Lung (tissue), 12 donors: ENCODE results near the gene TRPM4. TPM values are rescaled to one million over a fixed set of nuclear protein-coding genes. Genes with fewer than 3 reads are reported as not detected.
A peak's percentile ranks its signal among the peaks of the same experiment; 100 is the strongest.
"Not testable (repeated sequence)": the region's sequence is repeated elsewhere in the genome, so short reads cannot be mapped to it uniquely, and the experiment has no call there.

Source experiments
- ATAC-seq: fragments of 200-7000 bp; cut with Tn5 transposase; one replicate; pipeline ENCODE4 v1.9.1; 2020; ENCODE audit warnings: moderate number of reproducible peaks; ENCODE audit not compliant: insufficient read depth, low FRiP score
- DNase-seq, 3 donors: peaks; one replicate each; pipeline ENCODE4 v3.0.0-alpha.2; 2013 to 2017
- H3K27ac ChIP-seq, 2 donors: one replicate each; pipeline ENCODE4 v1.5.1; 2013; ENCODE audit warnings: mild to moderate bottlenecking in 2 of 2, moderate library complexity in 2 of 2, control low read depth in 1 of 2, inconsistent platforms in 1 of 2, low read depth in 1 of 2, low read length in 1 of 2
- H3K27me3 ChIP-seq, 3 donors: one replicate each; pipeline ENCODE4 v1.5.1; 2013; ENCODE audit warnings: low read length in 2 of 3; ENCODE audit not compliant: control insufficient read depth in 3 of 3, insufficient read depth in 3 of 3
- H3K36me3 ChIP-seq, 4 donors: one replicate each; pipeline ENCODE4 v1.5.1; 2013; ENCODE audit warnings: low read length in 4 of 4, mild to moderate bottlenecking in 1 of 4, moderate library complexity in 1 of 4; ENCODE audit not compliant: control insufficient read depth in 4 of 4, insufficient read depth in 4 of 4
- H3K4me1 ChIP-seq, 5 donors: one replicate each; pipeline ENCODE4 v1.5.1; 2013; ENCODE audit warnings: low read length in 5 of 5, mild to moderate bottlenecking in 2 of 5, moderate library complexity in 1 of 5; ENCODE audit not compliant: control insufficient read depth in 5 of 5, insufficient read depth in 5 of 5
- H3K4me3 ChIP-seq: one replicate; pipeline ENCODE4 v1.5.1; 2013; ENCODE audit warnings: mild to moderate bottlenecking, control low read depth, moderate library complexity
- H3K9ac ChIP-seq, 2 donors: one replicate each; pipeline ENCODE4 v1.5.1; 2013; ENCODE audit warnings: low read length in 2 of 2, control low read depth in 1 of 2; ENCODE audit not compliant: insufficient read depth in 1 of 2
- H3K9me3 ChIP-seq, 4 donors: one replicate each; pipeline ENCODE4 v1.5.1; 2013; ENCODE audit warnings: low read length in 3 of 4, mild to moderate bottlenecking in 1 of 4, moderate library complexity in 1 of 4; ENCODE audit not compliant: control insufficient read depth in 4 of 4, insufficient read depth in 3 of 4
- WGBS, 2 donors: extraction: QIAGEN DNeasy Blood & Tissue Kit; methylation state at CpG; one replicate each; pipeline ENCODE4 v1.1.7; 2013; 5-methylcytosine and 5-hydroxymethylcytosine counted together
- polyA plus RNA-seq, 2 donors: library from polyadenylated mRNA; stranded (reverse); fragments of 200-250 nt; gene quantifications; one replicate each; pipeline ENCODE4 v1.2.1, GENCODE V29; 2013
- total RNA-seq, 2 donors: library from RNA; depleted of rRNA in 1 of 2; stranded (reverse); fragments of >200 nt in 1 of 2; gene quantifications; one replicate each; pipeline ENCODE4 v1.2.1, GENCODE V29; 2014 to 2021
- TF ChIP-seq, protein P1 (sequence below): IDR thresholded peaks from 2 replicates; pipeline ENCODE4 v1.5.1; 2012; ENCODE audit warnings: mild to moderate bottlenecking; ENCODE audit errors: control extremely low read depth, extremely low read depth
- donor health status: control.
- donor health status: control.
- donor health status: Bipolar disorder and iron deficiency.
- donor health status: healthy.
- donor health status: DM: yes; HTN: yes; CAD: no.

TRPM4 gene
- total and polyA plus RNA-seq, 4 donors = 15.6 to 70.1 (median 22.4) TPM

DNA sequence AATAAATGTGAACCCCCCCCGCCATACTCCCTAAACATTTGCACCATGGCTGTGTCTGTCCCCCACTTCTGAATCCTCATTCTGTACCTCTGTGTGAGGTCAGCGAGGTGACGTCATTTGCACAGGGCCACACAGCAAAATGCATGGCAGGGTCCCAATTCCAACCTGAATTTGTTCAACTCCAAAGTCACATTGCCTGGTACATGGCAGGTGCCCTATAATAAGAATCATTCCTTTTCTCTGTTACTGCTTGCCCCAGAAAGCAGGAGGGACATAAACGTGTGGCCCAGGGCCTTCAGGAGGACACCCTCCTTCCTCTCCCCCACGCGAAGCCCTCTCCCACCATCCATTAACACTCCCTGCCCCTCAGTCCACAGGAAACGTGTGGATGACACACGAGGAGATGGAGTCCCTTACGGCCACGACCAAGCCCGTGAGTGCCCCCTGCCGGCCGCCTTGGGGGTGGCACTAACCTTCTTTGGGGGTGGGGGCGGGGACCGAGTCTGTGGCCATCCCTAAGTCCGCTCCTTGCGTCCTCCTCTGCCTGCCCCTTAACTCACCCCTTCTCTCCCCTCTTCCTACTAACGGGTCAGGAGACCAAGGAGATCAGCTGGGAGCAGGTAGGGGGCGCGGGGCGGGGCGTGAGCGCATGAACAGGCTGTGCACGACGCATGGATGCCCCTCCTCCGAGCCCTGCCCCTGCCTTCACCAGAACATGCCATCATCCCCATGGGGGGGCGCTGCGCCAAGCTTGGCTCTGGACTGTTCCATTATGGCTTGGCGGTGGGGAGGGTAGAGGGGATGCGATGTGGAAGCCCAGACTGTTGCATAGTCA is 11.8 kb upstream of the TRPM4 start:
- Histone ChIP-seq H3K4me3 (no peak overlapping the region), H3K27ac (no peak overlapping the region), H3K27me3 (no peaks in the 10 kb centered on the region), H3K9ac (no peak overlapping the region), H3K9me3 (no peaks in the 10 kb centered on the region), H3K4me1 (peaks cover 0 to 13% (median 12%) of the 10 kb centered on the region in 5 donors), H3K36me3 (no peaks in the 10 kb centered on the region)
- WGBS, 2 donors = 10% methylated on average over 30 of the region's 30 CpGs
- ATAC-seq (no peak), DNase-seq (peak; percentile 70 to 84 (median 78))
- TF ChIP-seq, protein P1, sequence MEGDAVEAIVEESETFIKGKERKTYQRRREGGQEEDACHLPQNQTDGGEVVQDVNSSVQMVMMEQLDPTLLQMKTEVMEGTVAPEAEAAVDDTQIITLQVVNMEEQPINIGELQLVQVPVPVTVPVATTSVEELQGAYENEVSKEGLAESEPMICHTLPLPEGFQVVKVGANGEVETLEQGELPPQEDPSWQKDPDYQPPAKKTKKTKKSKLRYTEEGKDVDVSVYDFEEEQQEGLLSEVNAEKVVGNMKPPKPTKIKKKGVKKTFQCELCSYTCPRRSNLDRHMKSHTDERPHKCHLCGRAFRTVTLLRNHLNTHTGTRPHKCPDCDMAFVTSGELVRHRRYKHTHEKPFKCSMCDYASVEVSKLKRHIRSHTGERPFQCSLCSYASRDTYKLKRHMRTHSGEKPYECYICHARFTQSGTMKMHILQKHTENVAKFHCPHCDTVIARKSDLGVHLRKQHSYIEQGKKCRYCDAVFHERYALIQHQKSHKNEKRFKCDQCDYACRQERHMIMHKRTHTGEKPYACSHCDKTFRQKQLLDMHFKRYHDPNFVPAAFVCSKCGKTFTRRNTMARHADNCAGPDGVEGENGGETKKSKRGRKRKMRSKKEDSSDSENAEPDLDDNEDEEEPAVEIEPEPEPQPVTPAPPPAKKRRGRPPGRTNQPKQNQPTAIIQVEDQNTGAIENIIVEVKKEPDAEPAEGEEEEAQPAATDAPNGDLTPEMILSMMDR = peak; percentile 62

DNA sequence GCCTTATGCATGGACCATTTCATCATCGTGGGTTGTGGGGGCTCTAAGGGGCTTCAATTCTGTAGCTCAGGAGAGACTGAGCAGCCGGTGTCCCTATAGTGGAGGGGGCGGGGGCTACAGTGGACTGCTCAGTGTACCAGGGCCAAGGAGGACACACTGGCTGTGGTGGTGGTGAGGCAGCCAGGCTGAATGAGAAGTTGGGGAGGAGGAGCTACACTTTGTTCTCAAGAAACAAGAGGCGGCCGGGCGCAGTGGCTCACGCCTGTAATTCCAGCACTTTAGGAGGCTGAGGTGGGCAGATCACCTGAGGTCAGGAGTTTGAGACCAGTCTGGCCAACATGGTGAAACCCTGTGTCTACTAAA is 11.2 kb upstream of the TRPM4 start:
- not testable (repeated sequence) for H3K27ac ChIP-seq, H3K27me3 ChIP-seq, DNase-seq, ATAC-seq, H3K4me3 ChIP-seq, H3K9me3 ChIP-seq, H3K36me3 ChIP-seq, H3K9ac ChIP-seq
- peaks cover 0 to 16% (median 13%) of the 10 kb centered on the region in 5 donors for H3K4me1 ChIP-seq
- 41 to 53% methylated on average over 7 of the region's 7 CpGs for WGBS, 2 donors

DNA sequence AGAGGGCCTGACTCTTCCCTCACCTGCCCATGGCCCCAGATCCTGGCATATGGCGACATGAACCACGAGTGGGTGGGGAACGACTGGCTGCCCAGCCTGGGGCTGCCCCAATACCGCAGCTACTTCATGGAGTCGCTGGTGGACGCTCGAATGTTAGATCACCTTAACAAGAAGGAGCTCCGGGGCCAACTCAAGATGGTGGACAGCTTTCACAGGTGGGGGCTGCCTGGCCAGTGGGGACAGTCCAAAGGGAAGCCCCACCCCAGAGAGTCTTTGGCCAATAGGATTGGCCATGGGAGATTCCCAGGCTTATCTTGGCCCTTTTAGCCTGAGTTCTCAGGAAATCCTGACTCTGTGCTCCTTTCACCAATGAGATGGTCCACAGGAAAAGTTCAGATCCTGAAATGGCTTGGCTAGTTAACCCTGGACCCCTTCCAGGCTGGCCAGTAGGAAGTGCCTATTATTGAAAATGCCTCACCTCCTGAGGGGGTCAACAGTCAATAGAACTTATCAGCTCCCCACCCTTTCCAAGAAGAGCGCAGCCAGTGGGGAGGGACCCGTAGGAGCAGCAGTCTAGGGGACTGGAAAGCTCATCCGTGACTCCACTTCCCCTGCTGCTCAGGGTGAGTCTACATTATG is 9.4 kb upstream of the TRPM4 start:
- Histone ChIP-seq H3K9ac (no peak overlapping the region), H3K27me3 (no peaks in the 10 kb centered on the region), H3K4me3 (peak overlapping the region; percentile 17), H3K36me3 (no peaks in the 10 kb centered on the region), H3K9me3 (no peaks in the 10 kb centered on the region), H3K27ac (peak overlapping the region; percentile 51 to 64), H3K4me1 (peaks cover 0 to 16% (median 13%) of the 10 kb centered on the region in 5 donors)
- DNase-seq (no peak), ATAC-seq (no peak)
- WGBS, 2 donors = 63 to 77% methylated on average over 11 of the region's 11 CpGs
- TF ChIP-seq, protein P1 = no peak
